ENCODE measurements around the gene PRMT1. TPM values are rescaled to one million over a fixed set of nuclear protein-coding genes. Genes with fewer than 3 reads are reported as not detected.

Gene PRMT1
- total and polyA plus RNA-seq, 9 of the 15 experiments (the other 6 are each of a cell fraction or from before 2014, with no cell fraction given), result 13.3 to 464 (median 326) TPM

DNA sequence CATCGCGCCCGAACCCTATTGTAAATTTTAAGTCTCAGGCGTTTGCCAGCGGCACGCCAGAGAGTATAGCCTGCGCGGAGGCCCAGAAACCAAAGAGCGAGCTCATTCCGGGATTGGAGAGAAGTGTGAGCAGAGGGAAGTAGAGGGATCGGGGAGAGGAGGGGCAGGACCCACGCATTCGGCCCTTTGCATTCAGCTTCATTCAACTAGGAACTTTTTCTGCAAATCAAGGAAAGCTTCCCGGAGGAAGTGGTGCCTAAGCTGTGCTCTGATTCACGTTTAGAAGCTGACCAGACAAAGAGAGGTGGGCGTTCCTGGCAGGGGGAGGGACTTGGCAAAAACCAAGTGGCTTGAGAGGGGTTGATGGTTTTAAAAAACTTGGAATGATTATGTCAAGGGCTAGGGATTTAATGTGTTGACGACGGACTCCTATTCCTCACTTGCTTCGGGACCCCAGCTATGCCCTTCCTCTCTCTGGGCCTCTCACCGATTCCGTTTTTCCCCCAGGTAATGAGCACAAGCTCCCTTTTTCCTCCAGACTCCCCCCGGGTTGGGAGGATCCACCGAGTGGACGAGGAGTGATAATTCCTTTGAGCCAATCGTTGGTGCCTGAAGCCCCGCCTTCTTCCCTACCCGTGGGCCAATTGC lies 811 bp upstream of the PRMT1 start (continued):
- TF ChIP-seq, protein P1, sequence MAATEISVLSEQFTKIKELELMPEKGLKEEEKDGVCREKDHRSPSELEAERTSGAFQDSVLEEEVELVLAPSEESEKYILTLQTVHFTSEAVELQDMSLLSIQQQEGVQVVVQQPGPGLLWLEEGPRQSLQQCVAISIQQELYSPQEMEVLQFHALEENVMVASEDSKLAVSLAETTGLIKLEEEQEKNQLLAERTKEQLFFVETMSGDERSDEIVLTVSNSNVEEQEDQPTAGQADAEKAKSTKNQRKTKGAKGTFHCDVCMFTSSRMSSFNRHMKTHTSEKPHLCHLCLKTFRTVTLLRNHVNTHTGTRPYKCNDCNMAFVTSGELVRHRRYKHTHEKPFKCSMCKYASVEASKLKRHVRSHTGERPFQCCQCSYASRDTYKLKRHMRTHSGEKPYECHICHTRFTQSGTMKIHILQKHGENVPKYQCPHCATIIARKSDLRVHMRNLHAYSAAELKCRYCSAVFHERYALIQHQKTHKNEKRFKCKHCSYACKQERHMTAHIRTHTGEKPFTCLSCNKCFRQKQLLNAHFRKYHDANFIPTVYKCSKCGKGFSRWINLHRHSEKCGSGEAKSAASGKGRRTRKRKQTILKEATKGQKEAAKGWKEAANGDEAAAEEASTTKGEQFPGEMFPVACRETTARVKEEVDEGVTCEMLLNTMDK (IDR thresholded peaks at IDR 0.05; ENCODE audit: borderline replicate concordance, insufficient read depth, low read depth, low read length, poor library complexity, severe bottlenecking), result no peak
- TF ChIP-seq SRSF9 (IDR thresholded peaks at IDR 0.05; ENCODE audit: borderline replicate concordance, low read depth, low read length) (no peak), CC2D1A (IDR thresholded peaks at IDR 0.05) (no peak), CREB1 (IDR thresholded peaks at IDR 0.05) (no peak), CREB1 (CRISPR knock-in tag; IDR thresholded peaks at IDR 0.05) (no peak), CHD1 (IDR thresholded peaks at IDR 0.05; ENCODE audit: low read length) (no peak), ZNF444 (CRISPR knock-in tag; IDR thresholded peaks at IDR 0.05) (no peak), TAF15 (IDR thresholded peaks at IDR 0.05; ENCODE audit: low read depth, low read length) (no peak), ZNF174 (CRISPR knock-in tag; IDR thresholded peaks at IDR 0.05) (no peak), L3MBTL2 (IDR thresholded peaks at IDR 0.05) (peak; percentile 30), ESRRA (IDR thresholded peaks at IDR 0.05; ENCODE audit: borderline replicate concordance, low read depth) (peak; percentile 35; the same call in 1 of the 2 replicates), BRCA1 (IDR thresholded peaks at IDR 0.05) (no peak), BRCA1 (CRISPR knock-in tag; IDR thresholded peaks at IDR 0.05) (no peak), CREBBP (IDR thresholded peaks at IDR 0.05; ENCODE audit: low read depth, low read length) (no peak), PTBP1 (IDR thresholded peaks at IDR 0.05; ENCODE audit: low read depth, low read length) (peak; percentile 91), PHB (CRISPR knock-in tag; IDR thresholded peaks at IDR 0.05) (no peak), HDAC1 (IDR thresholded peaks at IDR 0.05) (peak in 1 of 2 experiments; percentile 78; a peak in 2 of 4 replicates), ZNF696 (CRISPR knock-in tag; conservative IDR thresholded peaks at IDR 0.05) (no peak), NR4A1 (CRISPR knock-in tag; IDR thresholded peaks at IDR 0.05) (no peak), NR4A1 (tag; IDR thresholded peaks at IDR 0.05) (0 out of 2 replicates have a peak, but pooled peaks have one; percentile 55)
- TF ChIP-seq, protein P2, sequence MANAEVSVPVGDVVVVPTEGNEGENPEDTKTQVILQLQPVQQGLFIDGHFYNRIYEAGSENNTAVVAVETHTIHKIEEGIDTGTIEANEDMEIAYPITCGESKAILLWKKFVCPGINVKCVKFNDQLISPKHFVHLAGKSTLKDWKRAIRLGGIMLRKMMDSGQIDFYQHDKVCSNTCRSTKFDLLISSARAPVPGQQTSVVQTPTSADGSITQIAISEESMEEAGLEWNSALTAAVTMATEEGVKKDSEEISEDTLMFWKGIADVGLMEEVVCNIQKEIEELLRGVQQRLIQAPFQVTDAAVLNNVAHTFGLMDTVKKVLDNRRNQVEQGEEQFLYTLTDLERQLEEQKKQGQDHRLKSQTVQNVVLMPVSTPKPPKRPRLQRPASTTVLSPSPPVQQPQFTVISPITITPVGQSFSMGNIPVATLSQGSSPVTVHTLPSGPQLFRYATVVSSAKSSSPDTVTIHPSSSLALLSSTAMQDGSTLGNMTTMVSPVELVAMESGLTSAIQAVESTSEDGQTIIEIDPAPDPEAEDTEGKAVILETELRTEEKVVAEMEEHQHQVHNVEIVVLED (CRISPR knock-in tag; IDR thresholded peaks at IDR 0.05), result no peak
- TF ChIP-seq, protein P3, sequence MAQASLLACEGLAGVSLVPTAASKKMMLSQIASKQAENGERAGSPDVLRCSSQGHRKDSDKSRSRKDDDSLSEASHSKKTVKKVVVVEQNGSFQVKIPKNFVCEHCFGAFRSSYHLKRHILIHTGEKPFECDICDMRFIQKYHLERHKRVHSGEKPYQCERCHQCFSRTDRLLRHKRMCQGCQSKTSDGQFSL (CRISPR knock-in tag; IDR thresholded peaks at IDR 0.05), result no peak
- TF ChIP-seq, protein P3 (tag; IDR thresholded peaks at IDR 0.05), result no peak
